ENCODE data around the gene GPC3.

The GPC3 gene

GRCh38 chrX:133593531-133593930 lies 391.9 kb downstream of the GPC3 start:
- DNase-seq: no peak

GRCh38 chrX:133590703-133591505 lies 394.5 kb downstream of the GPC3 start:
- no peak for DNase-seq

DNA sequence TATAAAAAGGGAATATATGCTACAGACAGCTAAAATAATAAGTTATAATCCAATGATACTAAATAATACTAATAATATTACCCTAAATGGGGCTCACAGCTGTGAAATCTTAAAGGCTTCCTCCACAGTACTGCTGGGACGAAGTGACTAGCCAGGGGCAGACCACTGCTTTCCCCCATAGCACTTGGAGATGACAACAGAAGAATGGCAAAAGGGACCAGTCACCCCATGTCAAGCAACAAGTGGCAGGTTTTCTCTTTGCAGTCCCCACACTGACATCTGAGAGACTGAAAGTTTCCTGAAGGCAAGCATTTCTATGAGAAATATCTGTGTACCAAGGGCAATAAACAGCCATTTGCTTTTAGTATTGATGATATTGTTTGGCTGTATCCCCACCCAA lies 396.6 kb downstream of the GPC3 start:
- DNase-seq: no peak

DNA sequence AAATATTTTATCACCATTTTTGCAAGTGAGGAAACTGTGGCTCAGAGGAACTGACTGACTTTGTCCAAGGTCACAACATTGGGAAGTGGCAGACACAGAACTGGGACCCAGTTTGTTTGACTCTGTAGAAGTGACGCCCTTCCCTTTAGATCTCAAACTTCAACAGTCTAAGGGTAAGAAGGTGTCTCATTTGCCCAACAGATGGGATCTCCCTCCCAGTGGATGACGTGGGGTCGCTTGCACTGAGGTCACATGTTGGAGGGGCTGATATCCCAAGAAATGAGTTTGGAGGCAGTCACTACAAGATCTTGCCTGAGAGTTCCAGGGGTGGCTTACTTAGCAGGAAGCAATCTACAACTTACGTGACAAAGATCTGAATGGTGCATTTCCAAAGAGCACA lies 397.6 kb downstream of the GPC3 start:
- DNase-seq: no peak

DNA sequence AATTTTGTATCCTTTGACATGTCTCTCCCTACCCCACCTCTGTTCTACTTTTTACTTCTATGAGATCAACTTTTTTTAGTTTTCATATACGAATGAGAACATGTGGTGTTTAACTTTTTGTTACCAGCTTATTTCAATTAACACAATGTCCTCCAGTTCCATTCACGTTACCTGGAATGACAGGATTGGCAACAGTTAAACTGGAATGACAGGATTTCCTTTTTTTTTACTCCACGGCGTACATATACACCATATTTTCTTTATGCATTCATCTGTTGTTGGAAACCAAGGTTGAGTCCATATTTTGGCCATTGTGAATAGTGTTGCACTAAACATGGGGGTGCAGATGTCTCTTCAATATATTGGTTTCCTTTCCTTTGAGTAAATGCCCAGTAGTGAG lies 398.3 kb downstream of the GPC3 start:
- DNase-seq: no peak

GRCh38 chrX:133586443-133586842 lies 399.0 kb downstream of the GPC3 start:
- DNase-seq: peak; percentile 61

DNA sequence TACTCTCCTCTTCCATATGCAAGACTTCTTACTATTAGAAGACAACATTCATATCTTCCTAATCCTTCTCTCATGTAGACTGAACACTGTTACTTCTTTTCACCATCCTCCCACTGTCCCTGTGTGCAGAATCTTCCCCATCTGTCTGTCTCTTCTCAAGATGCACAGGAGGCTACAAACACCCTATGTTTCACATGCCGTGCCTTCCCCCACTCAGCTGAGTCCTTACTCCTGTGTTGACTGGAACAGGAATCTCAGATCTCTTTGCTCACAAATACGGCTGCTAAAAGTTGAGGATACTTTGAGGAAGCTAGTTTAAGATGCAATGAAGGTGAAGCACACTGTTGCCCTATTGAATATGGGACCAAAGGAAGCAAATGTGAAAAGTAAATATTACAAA lies 401.6 kb downstream of the GPC3 start:
- DNase-seq: no peak

GRCh38 chrX:133580625-133581024 lies 404.8 kb downstream of the GPC3 start:
- DNase-seq: peak; percentile 60

GRCh38 chrX:133579631-133580030 lies 405.8 kb downstream of the GPC3 start:
- no peak for DNase-seq

- no peak for DNase-seq
These were observed 408.5 kb downstream of the GPC3 start for GRCh38 chrX:133576876-133577275.

DNA sequence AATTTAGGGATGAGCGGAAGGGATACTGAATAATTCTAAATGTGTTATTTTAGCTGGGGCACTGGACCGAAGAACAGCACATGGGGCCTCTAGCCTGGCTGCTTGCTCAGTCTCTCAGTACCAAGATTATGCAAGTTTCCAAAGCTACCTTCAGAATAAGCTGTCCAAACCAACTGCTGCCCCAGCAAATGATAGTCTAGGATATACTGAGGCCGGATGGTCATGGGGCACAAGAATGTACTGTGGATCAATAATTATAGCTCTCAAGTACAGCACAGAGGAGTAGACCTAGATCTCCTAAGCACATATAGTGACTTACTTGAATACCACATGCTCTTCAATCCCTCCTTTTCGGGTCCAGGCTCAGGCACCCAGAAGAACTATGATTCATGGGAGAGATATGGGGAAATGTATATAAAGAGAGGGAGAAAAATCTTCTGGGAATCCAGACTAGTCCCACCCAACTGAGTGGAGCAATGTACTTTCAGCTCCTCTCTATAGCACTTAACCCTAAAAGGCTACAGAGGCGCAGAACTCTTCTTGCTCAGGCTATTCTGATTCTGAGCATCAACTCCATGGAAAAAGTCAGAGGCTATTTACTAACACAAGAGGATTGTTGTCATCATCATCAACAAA lies 409.8 kb downstream of the GPC3 start:
- peak; percentile 62 for DNase-seq

DNA sequence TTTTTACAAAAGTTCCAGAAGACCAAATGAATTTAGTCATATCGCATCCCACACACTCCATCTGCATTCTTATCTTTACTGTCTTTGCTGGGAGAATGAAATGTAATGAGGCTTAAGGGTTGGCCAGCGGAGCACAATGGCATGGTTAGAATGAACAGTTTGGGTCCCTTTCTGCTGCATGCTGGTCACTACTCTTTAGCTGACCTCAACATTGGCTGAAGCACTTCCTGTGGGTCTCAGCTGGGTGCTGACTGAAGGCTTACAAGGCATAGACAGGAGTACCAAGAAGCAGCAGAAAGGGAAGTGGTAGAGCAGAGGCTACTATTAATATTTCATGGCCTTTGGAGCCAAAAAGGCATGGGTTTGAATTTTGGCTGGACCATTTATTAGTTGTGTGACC lies 410.7 kb downstream of the GPC3 start:
- DNase-seq: peak; percentile 21

DNA sequence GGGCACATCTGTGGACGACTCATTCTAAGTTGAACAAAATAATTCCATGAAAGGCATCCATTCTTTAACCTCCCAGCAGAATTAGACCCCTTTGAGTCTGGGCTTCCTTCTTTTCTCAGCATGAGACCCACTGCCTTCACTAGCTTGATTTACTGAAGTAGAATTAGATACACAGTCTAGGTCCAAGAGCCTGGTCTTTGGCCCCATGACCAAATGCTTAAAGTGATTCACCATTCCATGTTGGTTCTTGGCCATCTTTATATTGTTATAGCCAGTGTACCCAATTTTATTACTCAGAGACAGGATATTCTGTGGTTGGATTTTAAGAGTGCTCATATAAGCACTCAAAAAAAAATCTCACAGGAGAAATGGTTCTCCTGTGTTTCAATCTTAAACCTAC lies 414.8 kb downstream of the GPC3 start:
- DNase-seq: peak; percentile 64

DNA sequence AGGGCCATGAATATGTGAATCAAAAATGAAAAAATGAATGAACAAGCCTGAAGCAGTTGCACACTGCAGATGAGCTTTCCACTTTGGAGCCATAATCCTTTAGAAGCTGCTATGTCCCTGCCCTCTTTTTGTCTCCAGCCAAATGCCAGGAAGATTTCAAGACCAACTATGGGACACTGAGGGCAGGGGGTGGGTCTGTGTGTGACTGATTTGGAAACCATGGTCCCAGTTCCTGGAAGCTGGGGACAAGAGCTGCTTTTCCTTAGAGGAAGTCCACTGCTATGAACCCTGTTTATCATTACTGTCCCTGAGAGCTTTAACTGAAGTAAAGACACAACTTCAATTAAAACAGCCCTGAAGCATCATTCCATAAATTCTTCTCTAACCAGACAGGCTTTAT lies 416.2 kb downstream of the GPC3 start:
- DNase-seq: no peak

DNA sequence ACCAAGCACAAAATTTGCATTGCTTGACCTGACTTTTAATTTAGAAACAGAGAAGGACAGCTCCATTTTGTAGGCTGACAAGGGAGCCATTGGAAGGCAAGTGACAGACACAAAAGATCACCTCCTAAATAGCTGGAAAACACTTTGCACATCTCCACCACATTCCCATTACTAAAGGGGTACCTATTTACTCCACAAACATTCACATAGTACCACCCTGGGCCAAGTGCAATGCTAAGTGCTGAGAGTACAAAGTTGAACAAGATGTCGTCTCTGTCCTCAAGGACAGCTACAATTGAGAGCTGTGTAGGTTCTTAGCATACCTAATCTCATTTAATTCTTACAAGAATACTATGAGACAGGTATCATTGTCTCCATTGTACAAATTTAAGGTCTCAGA lies 417.3 kb downstream of the GPC3 start:
- DNase-seq: no peak

DNA sequence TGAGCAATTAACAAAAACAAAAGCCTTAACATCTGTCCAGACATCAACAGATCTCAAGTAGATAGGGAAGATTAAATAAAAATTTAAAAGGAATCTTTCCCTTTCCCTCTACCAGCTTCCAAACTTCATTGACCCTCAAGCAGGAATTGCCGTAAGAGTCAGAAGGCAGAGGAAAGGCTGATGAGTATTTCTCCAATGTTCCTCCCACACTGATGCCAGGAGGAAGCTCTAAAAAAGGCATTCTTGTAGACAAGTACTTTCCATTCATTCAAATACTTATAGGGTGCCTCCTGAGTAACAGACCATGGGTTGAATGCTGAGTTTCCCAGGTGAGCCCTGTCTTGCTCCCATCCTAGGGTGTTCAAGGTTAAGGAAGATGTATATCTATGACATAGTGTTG lies 418.5 kb downstream of the GPC3 start:
- no peak for DNase-seq

GRCh38 chrX:133563705-133564104 lies 421.7 kb downstream of the GPC3 start:
- DNase-seq: no peak

- DNase-seq: peak; percentile 74
These were observed 424.1 kb downstream of the GPC3 start for GRCh38 chrX:133561251-133561650.

DNA sequence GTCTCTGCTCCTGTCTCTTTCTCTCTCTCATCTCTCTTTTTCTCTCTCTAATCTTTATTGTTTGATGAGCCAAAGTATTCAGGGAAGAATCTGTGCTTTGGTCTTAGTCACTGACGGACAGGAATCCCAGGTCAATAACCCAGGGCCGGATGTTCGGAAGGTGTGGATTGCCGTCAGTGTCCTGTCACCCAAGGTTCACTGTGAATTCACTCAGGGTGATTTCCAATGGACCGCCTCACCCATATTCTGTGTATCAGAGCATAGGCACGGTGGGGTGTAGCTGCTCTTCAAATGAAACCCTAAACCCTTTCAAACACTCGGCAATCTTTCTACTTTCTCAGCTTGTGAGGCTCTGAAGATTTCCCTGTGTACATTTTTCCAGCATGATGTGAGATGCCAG lies 425.5 kb downstream of the GPC3 start:
- peak; percentile 31 for DNase-seq

GRCh38 chrX:133555782-133556458 lies 429.5 kb downstream of the GPC3 start:
- DNase-seq: no peak

GRCh38 chrX:133550665-133551485 lies 434.5 kb downstream of the GPC3 start:
- no peak for DNase-seq

- DNase-seq: no peak
These were observed 436.0 kb downstream of the GPC3 start for GRCh38 chrX:133549295-133549933.

Measured in fibroblast of skin of back (primary cell).